Transverse colon (tissue), 4 donors: ENCODE data around the gene COL19A1. TPM values are rescaled to one million over a fixed set of nuclear protein-coding genes. Genes with fewer than 3 reads are reported as not detected.

Experiments used
- DNase-seq: peaks from one replicate; pipeline ENCODE4 v3.0.0-alpha.2; 2019
- H3K27ac ChIP-seq, 4 donors: fragments of 200-600 bp; sonication (generic); 2 replicates each; pipeline ENCODE4 v1.5.1; 2016 to 2018; ENCODE audit warnings: inconsistent platforms in 4 of 4
- H3K27me3 ChIP-seq: fragments of 200-600 bp; sonication (generic); 2 replicates; pipeline ENCODE4 v1.5.1; 2017; ENCODE audit warnings: inconsistent platforms
- H3K36me3 ChIP-seq, 4 donors: fragments of 200-600 bp; sonication (generic); 2 replicates each; pipeline ENCODE4 v1.5.1; 2017 to 2019; ENCODE audit warnings: inconsistent platforms in 4 of 4
- H3K4me1 ChIP-seq, 4 donors: fragments of 200-600 bp; sonication (generic); 2 replicates each; pipeline ENCODE4 v1.5.1; 2017 to 2020; ENCODE audit warnings: inconsistent platforms in 4 of 4
- H3K4me3 ChIP-seq, 4 donors: fragments of 200-600 bp; sonication (generic); 1 replicate in 1 of 4; 2 replicates in 3 of 4; pipeline versions ENCODE4 v1.5.1 to v1.6.1; 2017 to 2019; ENCODE audit warnings: inconsistent platforms in 4 of 4
- H3K9me3 ChIP-seq, 2 donors: fragments of 200-600 bp; sonication (generic); 2 replicates each; pipeline ENCODE4 v1.5.1; 2017 to 2019; ENCODE audit warnings: inconsistent platforms in 2 of 2
- CTCF ChIP-seq, 5 experiments: fragments of 200-600 bp in 3 of 5; fragments of 450-650 bp in 2 of 5; sonication (generic) in 3 of 5; IDR thresholded peaks; 1 replicate in 2 of 5; 2 replicates in 3 of 5; pipeline ENCODE4 v1.5.1; 2016 to 2017; ENCODE audit warnings: antibody characterized with exemption in 5 of 5, inconsistent platforms in 3 of 5, mild to moderate bottlenecking in 2 of 5, moderate library complexity in 1 of 5
- EP300 ChIP-seq: sonication (generic); formaldehyde crosslinking; IDR thresholded peaks from one replicate; pipeline ENCODE4 v1.6.1; 2017; ENCODE audit warnings: antibody characterized with exemption, low read depth
- POLR2A ChIP-seq: fragments of 450-650 bp; IDR thresholded peaks from one replicate; pipeline ENCODE4 v1.6.1; 2016; ENCODE audit warnings: antibody characterized with exemption, mild to moderate bottlenecking, moderate library complexity
- POLR2AphosphoS5 ChIP-seq, 3 donors: sonication (generic); formaldehyde crosslinking; IDR thresholded peaks; one replicate each; pipeline ENCODE4 v1.6.1; 2016; ENCODE audit warnings: antibody characterized with exemption in 3 of 3
- WGBS, 2 donors: methylation state at CpG; one replicate each; pipeline ENCODE4 v1.1.5; 2018; ENCODE audit warnings: low coverage in 1 of 2; 5-methylcytosine and 5-hydroxymethylcytosine counted together
- in situ Hi-C, 4 donors: fragments of 200-750 bp; cut with MboI; loops; one replicate each; pipeline versions ENCODE4 v1.15.0 to v1.15.1; 2017; ENCODE audit warnings: low sequenced_read_pairs in 3 of 4, low pct_ligation_motif_present in 1 of 4, low pct_unique_long_range_greater_than_20kb in 1 of 4
- intact Hi-C: fragments of 100-400 bp; cut with DNase I; formaldehyde crosslinking; loops from one replicate; pipeline ENCODE4 v1.15.1; 2023; ENCODE audit warnings: low total_unique reads
- total RNA-seq, 4 donors: library from RNA; depleted of rRNA; stranded (reverse); fragments of >200 nt; gene quantifications; one replicate each; pipeline ENCODE4 v1.1.0, GENCODE V29; 2016

COL19A1 gene
- total RNA-seq, 4 donors from 2014 or later = 0.27 to 3.3 (median 0.37) TPM; not detected in 1

DNA sequence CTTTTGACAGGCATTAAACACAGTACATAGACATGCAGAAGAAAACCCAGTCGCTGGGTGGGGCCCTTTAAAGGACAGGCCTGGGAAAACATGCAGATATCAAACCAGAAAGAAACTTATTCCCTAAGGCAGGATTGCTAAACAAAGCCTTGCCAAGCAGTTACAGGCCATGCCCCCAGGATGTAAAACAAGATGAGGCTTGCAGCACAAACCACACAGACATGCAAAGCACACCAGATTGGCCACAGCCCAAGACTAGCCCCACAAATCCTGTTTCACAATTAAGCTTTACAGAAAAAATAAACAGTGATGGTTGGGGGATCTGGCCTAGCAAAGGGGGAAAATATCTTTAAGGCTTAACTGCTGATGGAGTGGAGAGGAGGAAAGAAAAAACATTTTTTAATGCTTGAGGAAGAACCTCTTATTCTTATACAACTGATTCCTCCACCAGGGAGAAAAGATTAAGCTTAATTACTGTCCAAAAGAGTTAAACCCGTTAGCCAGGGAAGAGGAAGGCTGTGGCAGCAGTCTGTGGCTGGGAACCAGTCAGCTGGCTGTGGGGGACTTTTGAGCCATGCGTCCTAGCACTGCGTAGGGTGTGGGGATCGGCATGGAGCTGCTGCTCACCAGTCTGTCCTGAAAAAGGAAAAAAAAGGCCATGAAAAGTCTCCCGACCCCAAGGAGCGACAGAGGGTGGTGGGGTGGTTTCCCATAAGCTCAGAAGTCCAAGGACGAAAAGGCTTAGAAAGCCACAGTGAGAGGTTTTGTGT lies 28.4 kb downstream of the COL19A1 start:
- H3K36me3 ChIP-seq = no peaks in the 10 kb centered on the region
- no peak for DNase-seq

GRCh38 chr6:69895396-69895795 lies 29.0 kb downstream of the COL19A1 start:
- H3K36me3 ChIP-seq = no peaks in the 10 kb centered on the region
- no peak overlapping the region for H3K4me3 ChIP-seq
- intact Hi-C loops = no loop called here
- H3K27ac ChIP-seq = no peak overlapping the region
- H3K4me1 ChIP-seq = no peaks in the 10 kb centered on the region
- TF ChIP-seq POLR2AphosphoS5 (IDR thresholded peaks at IDR 0.05) (no peak), CTCF (IDR thresholded peaks at IDR 0.05) (no peak), EP300 (no peak), POLR2A (no peak)
- no peaks in the 10 kb centered on the region for H3K9me3 ChIP-seq
- DNase-seq = no peak
- no peaks in the 10 kb centered on the region for H3K27me3 ChIP-seq
- in situ Hi-C loops = no loop called here
- WGBS, 2 donors = 86 to 90% methylated on average over 2 to 4 of the region's 4 CpGs

More for the DNA sequence above, 28.4 kb downstream of the COL19A1 start:
- Histone ChIP-seq H3K4me1 (no peaks in the 10 kb centered on the region), H3K27ac (no peak overlapping the region), H3K9me3 (no peaks in the 10 kb centered on the region), H3K27me3 (no peaks in the 10 kb centered on the region), H3K4me3 (no peak overlapping the region)
- intact Hi-C loops = no loop called here
- 60 to 68% methylated on average over 4 to 8 of the region's 8 CpGs for WGBS, 2 donors
- in situ Hi-C loops = no loop called here
- TF ChIP-seq POLR2A = no peak

DNA sequence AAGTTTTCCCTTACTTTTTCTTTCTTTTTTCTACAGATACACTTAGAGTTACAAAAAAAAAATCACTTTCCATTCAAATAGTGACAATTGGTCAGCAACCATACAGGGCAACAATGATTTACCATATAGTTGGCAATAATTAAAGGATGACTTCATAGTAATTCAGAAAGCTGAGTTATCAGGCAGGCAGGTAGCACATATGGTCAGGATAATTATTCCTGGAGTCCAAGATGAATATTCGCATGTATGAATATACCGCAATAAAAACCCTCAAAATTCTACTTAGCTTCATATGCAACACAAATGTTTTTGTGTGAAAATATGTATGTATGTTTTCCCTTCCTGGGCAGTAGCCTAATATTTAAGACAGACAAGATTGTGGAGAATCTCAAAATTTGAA lies 34.5 kb downstream of the COL19A1 start:
- 96% methylated on average over 2 of the region's 2 CpGs; no CpG with 5 or more reads in 1 of the 2 donors for WGBS, 2 donors

DNA sequence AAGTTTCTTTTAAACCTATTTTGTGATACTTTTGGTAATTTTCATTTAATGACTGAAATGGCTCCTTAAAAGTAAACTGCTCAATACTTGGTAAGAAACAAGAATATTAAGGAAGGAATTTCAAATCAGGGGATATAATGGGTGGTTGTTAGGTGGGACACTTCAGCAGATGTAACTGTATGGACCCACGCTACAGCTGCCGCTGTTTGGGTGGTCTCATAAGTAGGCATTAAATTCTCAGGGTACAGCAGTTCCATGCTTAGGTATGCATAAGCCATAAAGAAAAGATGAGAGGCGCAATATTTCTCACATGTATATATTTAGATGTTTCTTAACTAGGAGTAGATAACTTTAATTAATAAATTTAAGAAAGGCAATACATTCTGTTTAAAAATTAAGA lies 35.0 kb downstream of the COL19A1 start:
- WGBS, 2 donors = 91 to 93% methylated on average over 3 of the region's 3 CpGs
- H3K27ac ChIP-seq = no peak overlapping the region
- H3K4me3 ChIP-seq = no peak overlapping the region
- H3K4me1 ChIP-seq = no peaks in the 10 kb centered on the region
- in situ Hi-C loops (no loop called here), intact Hi-C loops (no loop called here)
- DNase-seq = no peak
- H3K27me3 ChIP-seq = no peaks in the 10 kb centered on the region
- no peaks in the 10 kb centered on the region for H3K9me3 ChIP-seq
- no peak for TF ChIP-seq POLR2A
- TF ChIP-seq CTCF (IDR thresholded peaks at IDR 0.05) = no peak
- no peak for TF ChIP-seq EP300
- TF ChIP-seq POLR2AphosphoS5 (IDR thresholded peaks at IDR 0.05) = no peak
- no peaks in the 10 kb centered on the region for H3K36me3 ChIP-seq

More for the DNA sequence above, 34.5 kb downstream of the COL19A1 start:
- no peak for DNase-seq
- H3K9me3 ChIP-seq = no peaks in the 10 kb centered on the region
- no peaks in the 10 kb centered on the region for H3K36me3 ChIP-seq
- intact Hi-C loops = no loop called here
- H3K27me3 ChIP-seq = no peaks in the 10 kb centered on the region
- TF ChIP-seq CTCF (IDR thresholded peaks at IDR 0.05) (no peak), POLR2AphosphoS5 (IDR thresholded peaks at IDR 0.05) (no peak), EP300 (no peak), POLR2A (no peak)
- no peaks in the 10 kb centered on the region for H3K4me1 ChIP-seq
- H3K4me3 ChIP-seq = no peak overlapping the region
- H3K27ac ChIP-seq = no peak overlapping the region
- in situ Hi-C loops = no loop called here
